ENCODE results near the gene BMP8A.
"Not testable (repeated sequence)": the region's sequence is repeated elsewhere in the genome, so short reads cannot be mapped to it uniquely, and the experiment has no call there.

BMP8A gene

GRCh38 chr1:39470040-39470439 is 21.4 kb upstream of the BMP8A start:
- TF ChIP-seq CTCF (IDR thresholded peaks at IDR 0.05; ENCODE audit: insufficient read depth, missing control alignments): no peak
- DNase-seq (ENCODE audit: insufficient read length, low spot score) (no peak), FAIRE-seq (no peak)

- FAIRE-seq: no peak
- TF ChIP-seq CTCF (IDR thresholded peaks at IDR 0.05; ENCODE audit: insufficient read depth, missing control alignments): no peak
- DNase-seq (ENCODE audit: insufficient read length, low spot score): no peak
Observed at GRCh38 chr1:39472826-39473225, 18.6 kb upstream of the BMP8A start.

GRCh38 chr1:39473324-39473723 is 18.1 kb upstream of the BMP8A start:
- no peak for DNase-seq (ENCODE audit: insufficient read length, low spot score)
- no peak for TF ChIP-seq CTCF (IDR thresholded peaks at IDR 0.05; ENCODE audit: insufficient read depth, missing control alignments)
- FAIRE-seq: no peak

- DNase-seq (ENCODE audit: insufficient read length, low spot score) (no peak), FAIRE-seq (no peak)
- TF ChIP-seq CTCF (IDR thresholded peaks at IDR 0.05; ENCODE audit: insufficient read depth, missing control alignments): no peak
Observed at GRCh38 chr1:39474810-39475209, 16.6 kb upstream of the BMP8A start.

- not testable (repeated sequence) for FAIRE-seq; DNase-seq (ENCODE audit: insufficient read length, low spot score)
Observed at GRCh38 chr1:39475551-39475950, 15.9 kb upstream of the BMP8A start.

- DNase-seq (ENCODE audit: insufficient read length, low spot score) (no peak), FAIRE-seq (no peak)
- TF ChIP-seq CTCF (IDR thresholded peaks at IDR 0.05; ENCODE audit: insufficient read depth, missing control alignments): no peak
Observed at GRCh38 chr1:39478126-39478915, 13.1 kb upstream of the BMP8A start.

- DNase-seq (ENCODE audit: insufficient read length, low spot score) (no peak), FAIRE-seq (no peak)
- no peak for TF ChIP-seq CTCF (IDR thresholded peaks at IDR 0.05; ENCODE audit: insufficient read depth, missing control alignments)
Observed at GRCh38 chr1:39481289-39481688, 10.1 kb upstream of the BMP8A start.
